Breast epithelium (tissue), 3 donors: ENCODE results near the gene DPP9.

Source experiments
- POLR2A ChIP-seq: fragments of 450-650 bp; IDR thresholded peaks from one replicate; pipeline ENCODE4 v1.6.1; 2016; ENCODE audit warnings: antibody characterized with exemption, mild to moderate bottlenecking, moderate library complexity
- POLR2AphosphoS5 ChIP-seq, 3 donors: sonication (generic); formaldehyde crosslinking; IDR thresholded peaks; one replicate each; pipeline ENCODE4 v1.6.1; 2017; ENCODE audit warnings: antibody characterized with exemption in 3 of 3
- TF ChIP-seq, protein P1 (sequence below), 3 donors: fragments of 450-650 bp; IDR thresholded peaks; one replicate each; pipeline ENCODE4 v1.5.1; 2016 to 2017; ENCODE audit warnings: antibody characterized with exemption in 3 of 3, mild to moderate bottlenecking in 3 of 3, moderate library complexity in 3 of 3

DNA sequence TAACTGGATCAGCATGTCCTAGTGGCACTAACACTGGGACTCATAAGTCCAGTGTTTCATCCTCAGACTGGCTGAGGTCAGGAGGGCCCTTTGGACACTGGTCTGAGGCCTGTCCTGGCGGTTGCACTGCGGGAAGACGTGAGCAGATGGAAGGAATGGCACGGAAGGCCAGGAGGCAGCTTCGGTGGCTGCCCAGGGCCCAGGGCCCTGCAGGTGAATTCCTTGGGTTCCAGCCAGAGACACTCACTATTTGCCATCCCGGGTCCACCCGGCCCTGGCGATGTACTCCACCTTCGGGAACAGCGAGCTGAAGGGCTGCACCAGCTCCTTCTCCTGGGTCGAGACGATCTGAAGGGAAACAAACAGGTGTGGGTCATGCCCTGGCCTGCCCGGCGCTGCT lies 26.3 kb downstream of the DPP9 start:
- TF ChIP-seq POLR2A (no peak), POLR2AphosphoS5 (IDR thresholded peaks at IDR 0.05) (no peak)
- TF ChIP-seq, protein P1, sequence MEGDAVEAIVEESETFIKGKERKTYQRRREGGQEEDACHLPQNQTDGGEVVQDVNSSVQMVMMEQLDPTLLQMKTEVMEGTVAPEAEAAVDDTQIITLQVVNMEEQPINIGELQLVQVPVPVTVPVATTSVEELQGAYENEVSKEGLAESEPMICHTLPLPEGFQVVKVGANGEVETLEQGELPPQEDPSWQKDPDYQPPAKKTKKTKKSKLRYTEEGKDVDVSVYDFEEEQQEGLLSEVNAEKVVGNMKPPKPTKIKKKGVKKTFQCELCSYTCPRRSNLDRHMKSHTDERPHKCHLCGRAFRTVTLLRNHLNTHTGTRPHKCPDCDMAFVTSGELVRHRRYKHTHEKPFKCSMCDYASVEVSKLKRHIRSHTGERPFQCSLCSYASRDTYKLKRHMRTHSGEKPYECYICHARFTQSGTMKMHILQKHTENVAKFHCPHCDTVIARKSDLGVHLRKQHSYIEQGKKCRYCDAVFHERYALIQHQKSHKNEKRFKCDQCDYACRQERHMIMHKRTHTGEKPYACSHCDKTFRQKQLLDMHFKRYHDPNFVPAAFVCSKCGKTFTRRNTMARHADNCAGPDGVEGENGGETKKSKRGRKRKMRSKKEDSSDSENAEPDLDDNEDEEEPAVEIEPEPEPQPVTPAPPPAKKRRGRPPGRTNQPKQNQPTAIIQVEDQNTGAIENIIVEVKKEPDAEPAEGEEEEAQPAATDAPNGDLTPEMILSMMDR (IDR thresholded peaks at IDR 0.05): no peak
